HG02610 (cell line): ENCODE measurements around the gene MAPK7.

Source experiments
- ATAC-seq: cut with Tn5 transposase; IDR thresholded peaks from one replicate; pipeline ENCODE4 v1.9.1; 2021; ENCODE audit warnings: mild to moderate bottlenecking, moderate library complexity; ENCODE audit not compliant: unreplicated experiment

Gene MAPK7

DNA sequence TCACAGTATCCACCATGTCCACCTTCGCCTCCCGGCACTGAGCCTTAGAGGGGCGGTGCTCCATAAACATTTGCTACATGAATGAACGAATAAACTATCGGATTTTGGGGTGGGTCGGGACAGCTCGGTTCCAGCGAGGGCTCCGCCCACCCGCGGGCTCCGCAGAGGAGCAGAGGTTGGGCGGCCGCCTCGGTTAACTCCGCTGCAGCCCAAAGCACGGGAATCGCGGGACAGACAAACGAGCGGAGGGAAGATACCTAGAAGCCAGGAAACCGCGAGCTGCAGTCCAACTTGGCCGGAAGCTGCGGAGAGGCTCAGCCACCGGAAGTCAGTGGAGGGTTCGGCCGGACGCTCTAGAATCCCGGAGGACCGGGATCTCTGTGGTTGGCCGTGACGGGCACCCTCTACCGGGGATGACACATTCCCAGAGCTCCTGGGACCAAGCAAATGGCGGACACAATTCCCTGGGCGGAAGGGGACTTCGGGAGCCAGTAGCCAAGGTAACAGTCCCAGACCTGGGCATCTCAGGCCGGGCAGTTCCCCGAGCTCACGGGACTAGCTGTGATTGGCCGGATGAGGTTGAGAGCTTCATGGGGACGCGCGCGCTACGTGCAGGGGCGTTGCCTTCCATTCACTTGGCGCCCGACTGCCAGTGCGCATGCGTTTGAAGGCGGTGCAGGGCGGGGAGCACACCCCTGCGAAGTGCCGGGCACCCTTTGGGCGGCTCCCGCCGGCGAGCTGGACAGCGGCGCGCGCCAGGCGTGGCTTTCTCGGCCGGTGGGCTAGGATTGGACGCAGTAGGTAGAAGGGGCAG is 489 bp upstream of the MAPK7 start:
- ATAC-seq = peak; percentile 95

DNA sequence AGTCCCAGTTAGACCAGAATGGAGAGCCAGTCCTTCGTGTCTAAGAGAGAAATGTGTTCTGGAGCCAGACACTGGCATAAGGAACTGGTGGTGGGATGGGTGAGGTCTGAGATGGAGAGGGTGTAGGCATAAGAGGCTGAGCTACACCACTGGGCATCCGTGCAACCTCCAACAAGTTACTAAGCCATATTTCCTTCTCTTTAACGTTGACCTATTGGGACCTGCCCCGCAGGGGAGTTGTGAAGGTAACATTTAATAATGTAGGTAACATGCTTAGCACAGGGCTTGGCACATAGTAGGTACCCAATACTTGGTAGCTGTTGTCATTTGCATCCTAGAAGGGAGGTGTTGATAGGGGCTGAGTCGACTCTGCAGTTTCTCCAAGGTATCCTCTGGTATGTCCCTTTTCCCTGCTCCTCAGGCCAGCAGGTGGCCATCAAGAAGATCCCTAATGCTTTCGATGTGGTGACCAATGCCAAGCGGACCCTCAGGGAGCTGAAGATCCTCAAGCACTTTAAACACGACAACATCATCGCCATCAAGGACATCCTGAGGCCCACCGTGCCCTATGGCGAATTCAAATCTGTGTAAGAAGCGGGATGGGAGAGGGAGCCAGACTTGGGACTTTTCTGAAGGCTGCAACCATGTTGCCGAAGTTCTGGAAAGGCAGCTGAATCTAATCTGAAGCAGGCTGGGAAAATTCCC is 1.2 kb downstream of the MAPK7 start:
- ATAC-seq = no peak

DNA sequence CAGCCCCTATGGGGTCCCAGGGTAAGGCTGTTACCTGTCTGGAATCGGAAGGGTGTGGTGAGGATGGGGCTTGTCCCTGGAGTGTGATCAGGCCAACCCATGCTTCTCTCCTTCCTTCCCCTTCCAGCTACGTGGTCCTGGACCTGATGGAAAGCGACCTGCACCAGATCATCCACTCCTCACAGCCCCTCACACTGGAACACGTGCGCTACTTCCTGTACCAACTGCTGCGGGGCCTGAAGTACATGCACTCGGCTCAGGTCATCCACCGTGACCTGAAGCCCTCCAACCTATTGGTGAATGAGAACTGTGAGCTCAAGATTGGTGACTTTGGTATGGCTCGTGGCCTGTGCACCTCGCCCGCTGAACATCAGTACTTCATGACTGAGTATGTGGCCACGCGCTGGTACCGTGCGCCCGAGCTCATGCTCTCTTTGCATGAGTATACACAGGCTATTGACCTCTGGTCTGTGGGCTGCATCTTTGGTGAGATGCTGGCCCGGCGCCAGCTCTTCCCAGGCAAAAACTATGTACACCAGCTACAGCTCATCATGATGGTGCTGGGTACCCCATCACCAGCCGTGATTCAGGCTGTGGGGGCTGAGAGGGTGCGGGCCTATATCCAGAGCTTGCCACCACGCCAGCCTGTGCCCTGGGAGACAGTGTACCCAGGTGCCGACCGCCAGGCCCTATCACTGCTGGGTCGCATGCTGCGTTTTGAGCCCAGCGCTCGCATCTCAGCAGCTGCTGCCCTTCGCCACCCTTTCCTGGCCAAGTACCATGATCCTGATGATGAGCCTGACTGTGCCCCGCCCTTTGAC is 2.4 kb downstream of the MAPK7 start:
- no peak for ATAC-seq

DNA sequence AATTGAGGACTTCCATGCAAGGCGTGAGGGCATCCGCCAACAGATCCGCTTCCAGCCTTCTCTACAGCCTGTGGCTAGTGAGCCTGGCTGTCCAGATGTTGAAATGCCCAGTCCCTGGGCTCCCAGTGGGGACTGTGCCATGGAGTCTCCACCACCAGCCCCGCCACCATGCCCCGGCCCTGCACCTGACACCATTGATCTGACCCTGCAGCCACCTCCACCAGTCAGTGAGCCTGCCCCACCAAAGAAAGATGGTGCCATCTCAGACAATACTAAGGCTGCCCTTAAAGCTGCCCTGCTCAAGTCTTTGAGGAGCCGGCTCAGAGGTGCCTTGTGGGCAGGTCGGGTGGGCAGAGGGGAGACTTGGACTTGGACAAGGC is 3.1 kb downstream of the MAPK7 start:
- ATAC-seq = no peak

DNA sequence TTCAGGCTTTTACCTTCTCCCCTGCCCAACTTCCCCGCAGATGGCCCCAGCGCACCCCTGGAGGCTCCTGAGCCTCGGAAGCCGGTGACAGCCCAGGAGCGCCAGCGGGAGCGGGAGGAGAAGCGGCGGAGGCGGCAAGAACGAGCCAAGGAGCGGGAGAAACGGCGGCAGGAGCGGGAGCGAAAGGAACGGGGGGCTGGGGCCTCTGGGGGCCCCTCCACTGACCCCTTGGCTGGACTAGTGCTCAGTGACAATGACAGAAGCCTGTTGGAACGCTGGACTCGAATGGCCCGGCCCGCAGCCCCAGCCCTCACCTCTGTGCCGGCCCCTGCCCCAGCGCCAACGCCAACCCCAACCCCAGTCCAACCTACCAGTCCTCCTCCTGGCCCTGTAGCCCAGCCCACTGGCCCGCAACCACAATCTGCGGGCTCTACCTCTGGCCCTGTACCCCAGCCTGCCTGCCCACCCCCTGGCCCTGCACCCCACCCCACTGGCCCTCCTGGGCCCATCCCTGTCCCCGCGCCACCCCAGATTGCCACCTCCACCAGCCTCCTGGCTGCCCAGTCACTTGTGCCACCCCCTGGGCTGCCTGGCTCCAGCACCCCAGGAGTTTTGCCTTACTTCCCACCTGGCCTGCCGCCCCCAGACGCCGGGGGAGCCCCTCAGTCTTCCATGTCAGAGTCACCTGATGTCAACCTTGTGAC is 3.6 kb downstream of the MAPK7 start:
- ATAC-seq = no peak

DNA sequence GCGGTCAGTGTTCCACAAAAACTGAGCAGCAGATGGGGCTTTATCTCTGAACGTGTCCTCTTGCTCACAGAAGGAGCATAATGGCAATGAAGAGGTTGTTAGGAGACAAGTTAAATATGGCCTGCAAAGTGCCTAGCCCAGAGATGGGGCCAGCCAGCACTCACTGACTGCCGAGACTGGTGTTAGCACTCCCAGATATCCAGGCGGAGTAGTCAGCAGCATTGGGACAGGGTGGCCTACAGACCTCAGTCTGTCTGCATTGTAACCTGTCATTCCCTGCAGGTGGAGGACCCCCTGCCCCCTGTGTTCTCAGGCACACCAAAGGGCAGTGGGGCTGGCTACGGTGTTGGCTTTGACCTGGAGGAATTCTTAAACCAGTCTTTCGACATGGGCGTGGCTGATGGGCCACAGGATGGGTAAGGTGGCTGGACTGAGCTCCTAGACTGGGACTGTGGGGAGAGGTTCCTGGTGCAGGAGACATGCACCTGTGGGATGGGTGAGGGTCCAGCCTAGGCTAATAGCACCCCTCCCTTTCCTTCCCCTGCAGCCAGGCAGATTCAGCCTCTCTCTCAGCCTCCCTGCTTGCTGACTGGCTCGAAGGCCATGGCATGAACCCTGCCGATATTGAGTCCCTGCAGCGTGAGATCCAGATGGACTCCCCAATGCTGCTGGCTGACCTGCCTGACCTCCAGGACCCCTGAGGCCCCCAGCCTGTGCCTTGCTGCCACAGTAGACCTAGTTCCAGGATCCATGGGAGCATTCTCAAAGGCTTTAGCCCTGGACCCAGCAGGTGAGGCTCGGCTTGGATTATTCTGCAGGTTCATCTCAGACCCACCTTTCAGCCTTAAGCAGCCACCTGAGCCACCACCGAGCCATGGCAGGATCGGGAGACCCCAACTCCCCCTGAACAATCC is 4.5 kb downstream of the MAPK7 start:
- no peak for ATAC-seq

DNA sequence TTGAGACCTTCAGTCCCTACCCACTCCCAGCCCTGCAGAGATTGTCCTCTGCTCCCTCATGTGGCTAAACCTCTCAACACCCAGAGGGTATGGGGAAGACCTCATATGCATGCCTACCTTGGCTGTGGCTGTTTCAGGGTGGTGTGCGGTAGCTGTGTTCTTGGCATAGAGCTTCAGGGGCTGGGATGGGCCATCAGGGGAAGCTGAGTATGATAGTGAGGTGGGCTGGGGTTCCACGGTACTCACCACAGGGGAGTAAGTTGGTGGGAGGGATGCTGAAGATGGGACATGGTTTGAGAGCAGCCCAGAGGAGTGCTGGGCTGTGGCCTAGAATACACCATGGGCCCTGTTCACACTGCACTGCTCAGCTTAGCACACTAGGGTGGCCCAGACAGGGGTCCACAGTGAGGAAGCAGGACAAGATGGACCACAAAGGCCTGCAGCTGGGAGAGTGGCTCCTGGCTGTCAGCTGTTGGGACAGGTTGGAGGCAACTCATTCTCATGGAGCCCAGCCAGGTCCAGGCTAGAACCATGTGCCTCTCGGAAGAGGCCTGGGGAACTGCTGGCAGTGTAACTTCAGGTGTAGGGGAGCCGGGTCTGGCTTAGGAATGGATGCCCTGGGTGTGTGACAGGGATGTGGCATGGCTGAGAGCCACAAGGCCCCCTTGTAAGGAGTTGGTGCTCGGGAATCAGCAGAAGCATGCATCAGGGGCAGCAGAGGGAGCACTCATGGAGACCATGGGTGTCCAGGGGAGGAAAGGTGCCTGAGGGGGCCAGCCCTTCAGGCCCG is 5.6 kb downstream of the MAPK7 start:
- no peak for ATAC-seq

DNA sequence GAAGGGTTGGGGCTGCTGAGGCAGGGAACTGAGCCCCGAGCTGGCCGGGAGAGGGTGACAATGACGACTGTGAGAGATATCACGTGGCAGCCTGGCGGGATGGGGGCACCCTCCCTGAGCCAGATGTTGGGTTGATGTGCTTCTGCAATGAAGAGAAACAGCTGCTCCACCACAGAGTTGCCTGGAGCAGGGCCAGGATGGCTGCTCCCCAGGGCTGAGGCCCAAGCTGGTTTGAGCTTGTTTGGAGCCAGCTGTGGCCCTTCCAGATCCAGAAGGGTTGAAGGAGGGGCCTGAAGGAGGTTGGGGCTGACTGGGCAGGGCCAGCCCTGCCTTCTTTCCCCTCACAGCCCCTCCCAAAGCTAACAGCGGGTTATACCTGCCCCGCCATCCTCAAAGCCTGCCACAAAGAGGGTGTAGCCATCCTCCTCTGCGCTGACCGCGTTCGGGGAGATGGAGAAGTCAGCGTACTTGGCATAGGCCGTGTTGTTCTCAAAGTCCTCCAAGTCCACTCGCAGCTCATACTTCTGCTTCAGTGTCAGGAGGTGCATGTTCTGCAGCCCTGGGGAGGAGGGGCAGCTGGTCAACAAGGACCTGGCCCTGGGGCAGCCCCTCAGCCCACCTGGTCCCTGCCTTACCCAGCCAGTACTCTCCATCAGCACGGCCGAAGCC is 6.6 kb downstream of the MAPK7 start:
- ATAC-seq = no peak

DNA sequence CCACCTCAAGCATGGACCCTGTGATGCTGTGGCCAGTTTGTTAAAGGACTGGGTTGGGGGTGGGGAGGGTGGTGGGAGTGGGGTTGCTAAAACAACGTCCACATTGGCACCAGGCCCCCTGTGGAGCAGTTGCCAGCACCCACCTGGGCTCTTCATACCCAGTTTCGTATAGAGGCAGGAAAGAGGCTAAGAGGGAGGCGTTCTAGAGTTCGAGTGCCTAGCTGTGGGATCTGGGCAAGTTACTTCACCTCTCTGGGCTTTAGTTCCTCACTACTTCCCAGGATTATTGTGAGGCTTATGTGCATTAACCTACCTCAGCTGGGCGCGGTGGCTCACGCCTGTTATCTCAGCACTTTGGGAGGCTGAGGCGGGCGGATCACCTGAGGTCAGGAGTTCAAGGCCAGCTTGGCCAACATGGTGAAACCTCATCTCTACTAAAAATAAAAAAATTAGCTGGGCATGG is 7.3 kb downstream of the MAPK7 start:
- no peak for ATAC-seq

DNA sequence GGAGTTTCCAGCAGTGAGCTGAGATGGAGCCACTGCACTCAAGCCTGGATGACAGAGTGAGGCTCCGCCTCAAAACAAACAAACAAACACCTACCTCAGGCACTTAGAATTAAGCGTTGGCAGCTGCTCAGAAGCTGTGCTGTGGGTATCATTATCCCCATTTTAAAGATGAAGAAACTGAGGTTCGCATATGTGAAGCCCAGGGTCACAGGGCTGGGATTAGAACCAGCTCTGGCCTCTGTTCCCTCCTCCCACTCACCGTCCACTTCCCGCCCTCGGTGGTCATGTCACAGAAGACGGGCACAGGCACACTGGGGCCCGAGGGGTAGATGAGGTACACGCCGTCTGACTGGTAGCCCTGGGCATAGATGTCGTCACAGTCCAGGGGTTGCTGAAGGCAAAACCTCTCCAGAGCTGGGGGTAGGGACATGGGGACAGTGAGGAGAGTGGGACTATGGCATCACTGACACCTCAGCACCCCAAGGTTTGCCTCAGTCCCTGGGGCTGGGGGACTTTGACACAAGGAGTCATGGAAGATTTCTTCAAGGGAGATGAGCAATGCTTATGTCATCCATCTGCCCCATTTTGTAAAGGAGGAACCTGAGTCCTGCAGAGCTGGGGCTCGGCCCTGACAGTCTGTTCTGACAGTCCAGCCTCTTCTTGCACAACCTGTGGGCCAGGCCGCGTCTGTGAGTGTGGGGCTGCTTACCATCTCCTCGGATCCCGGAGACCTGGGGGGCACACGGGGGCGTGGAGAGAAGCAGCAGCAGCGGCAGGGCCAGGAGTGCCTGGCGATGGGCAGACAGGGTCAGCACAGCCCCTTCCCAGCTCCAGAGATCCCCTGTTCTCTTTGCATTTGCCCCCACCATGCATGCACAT is 8.0 kb downstream of the MAPK7 start:
- no peak for ATAC-seq

DNA sequence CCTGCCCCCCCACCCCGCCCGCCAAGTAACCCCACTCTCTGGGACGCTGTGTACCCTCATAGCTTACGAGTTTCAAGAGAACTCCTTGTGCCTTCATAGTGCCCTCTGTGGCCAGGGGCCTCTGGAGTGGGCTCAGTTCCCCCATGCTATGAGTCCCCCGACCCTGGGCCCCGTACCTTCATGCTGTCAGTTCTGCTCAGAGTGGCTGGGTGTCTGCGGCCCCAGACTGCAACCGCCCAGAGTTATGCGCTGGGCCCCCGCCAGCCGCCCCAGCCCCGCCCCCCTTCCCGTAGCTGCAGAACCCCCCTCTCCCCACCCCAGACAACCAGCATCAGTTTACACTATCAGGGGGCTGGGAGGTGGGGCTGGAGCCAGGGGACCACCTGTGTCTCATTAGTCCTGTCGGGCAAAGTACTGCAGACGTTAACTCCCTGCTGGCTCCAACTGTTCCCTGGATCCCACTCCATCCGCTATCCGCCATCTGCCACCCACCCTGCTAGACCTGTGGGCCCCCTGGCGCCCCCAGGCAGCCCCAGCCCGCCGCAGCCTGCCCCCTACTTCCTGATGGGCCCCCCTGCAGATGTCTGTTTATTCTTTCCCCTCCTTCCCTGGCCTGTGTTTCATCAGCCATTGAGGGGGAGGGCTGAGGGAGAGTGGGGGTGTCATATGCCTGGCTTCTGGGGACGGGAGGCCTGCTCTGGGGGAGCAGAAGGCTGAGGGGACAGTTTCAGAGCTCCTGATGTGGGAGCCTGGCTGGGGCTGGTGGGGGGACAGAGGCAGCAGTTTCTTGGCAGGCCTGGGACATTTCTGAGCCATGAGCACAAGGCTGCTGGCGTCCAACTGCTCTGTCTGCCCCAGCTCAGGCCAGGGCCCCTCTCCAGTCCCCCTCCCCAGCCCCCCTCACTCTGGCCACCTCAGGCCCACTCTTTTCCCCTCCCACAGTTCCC is 8.9 kb downstream of the MAPK7 start, which contains the start of gene MFAP4:
MFAP4 (minus strand) TSS at position 217 of the 947 bp plus-strand sequence; CDS start at position 182, 35 bp downstream.
- ATAC-seq = no peak

DNA sequence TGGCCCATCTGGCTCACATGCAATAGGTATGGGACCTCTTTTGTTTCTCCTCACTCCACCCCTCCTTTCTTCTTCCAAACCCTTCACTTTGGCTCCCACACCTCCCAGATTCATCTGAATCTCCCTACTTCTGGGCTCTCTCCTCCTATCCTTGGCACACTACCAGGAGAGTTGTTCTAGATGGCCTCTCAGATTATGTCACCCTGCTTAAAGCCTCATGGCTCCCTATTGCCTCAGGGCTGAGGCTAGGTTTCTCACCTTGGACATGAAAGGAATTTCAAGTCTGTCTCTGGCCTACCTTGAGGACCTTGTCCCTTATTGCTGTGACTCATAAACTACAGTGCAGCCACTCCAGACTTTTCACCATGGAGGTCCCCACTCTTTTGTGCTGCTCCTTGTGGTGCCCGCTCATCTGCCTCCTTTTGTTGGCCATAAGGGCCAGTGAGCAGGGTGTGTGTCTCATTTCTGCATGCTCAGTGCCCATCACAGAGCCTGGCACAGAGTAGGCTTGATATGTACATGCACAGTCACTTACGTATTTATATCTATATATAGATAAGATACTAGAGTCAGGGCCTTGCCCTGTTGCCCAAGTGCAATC is 9.7 kb downstream of the MAPK7 start:
- no peak for ATAC-seq

DNA sequence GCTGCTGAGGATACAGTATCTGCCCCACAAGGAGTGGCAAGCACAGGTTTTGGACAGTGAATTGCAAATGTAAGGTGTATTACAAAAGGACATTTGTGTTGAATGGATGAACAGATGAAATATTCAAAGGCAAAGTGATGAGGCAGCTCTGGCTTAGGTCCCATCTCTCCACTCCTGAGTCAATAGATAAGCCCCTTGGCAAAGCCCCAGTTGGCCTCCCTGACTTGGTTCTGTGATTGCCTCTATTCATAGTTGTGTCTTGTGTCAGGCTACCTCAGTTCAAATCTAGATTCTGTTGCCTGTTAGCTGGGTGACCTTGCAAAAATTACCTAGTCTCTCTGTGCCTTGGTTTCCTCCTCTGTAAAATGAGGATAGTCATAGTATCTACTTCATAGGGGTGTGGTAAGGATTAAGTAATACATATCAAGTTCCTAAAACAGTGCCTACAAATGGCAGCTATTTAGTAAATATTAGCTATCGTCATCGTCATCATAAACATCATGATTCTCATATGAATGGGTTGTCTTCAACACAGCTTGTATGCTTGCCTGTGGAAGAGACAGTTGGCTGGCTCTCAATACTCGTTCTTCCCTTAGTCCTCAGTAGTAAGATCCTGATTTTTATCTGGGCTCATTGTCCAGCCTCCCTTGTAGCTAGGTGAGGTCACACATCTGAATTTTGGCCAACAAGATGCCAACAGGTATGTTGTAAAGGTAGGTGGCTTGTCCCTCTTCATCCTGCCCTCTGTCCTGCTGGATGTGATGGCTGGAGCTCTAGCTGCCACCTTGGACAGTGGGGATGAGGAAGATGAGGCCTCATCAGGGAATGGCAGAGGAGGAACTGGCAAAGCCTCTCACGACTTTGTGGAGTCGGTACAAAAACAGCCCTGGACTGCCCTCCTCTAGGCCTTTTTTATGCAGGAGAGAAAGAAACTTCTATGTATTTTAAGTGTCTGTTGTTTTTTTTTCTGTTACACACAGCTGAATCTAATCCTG is 10.8 kb downstream of the MAPK7 start:
- no peak for ATAC-seq

DNA sequence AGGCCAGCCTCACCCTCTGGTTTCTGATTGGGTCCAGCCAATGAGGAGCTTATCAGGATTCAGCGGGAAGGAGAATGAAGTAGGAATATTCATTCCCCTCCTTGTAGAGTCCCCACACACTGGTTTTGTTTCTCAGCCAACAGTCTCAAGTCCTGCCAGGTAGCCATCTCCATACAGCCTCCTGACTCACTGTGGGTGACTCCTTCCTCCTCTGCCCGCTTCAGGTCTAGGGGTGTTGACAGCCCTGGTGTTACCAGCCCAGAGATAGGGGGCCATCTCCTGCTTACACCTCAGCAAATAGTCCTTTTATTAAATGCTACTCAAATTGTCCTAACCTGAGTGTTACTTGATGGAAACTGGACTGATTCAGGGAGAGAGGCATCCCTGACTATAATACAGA is 12.7 kb downstream of the MAPK7 start:
- no peak for ATAC-seq

DNA sequence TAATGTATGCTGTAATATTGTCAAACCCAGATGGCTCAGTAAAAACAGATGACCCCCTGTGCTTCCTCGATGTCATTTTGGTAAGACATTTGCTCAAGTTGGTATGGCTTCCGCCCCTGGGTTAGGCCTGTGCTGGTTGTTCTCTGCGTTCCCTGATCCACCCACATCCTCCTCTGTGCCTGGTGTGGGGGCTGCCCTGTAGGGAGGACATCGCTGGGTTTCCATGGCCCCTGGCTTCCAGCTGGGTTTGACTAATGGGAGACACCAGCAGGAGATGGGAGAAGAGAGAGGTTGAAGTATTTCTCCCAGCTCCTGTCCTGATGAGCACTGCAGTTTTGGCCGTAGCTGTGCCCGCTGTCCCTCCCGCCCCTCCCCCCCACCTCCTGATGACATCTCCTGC is 13.1 kb downstream of the MAPK7 start:
- ATAC-seq = no peak
